Breast epithelium (tissue), 4 donors: ENCODE data around the gene AFG1L. TPM values are rescaled to one million over a fixed set of nuclear protein-coding genes. Genes with fewer than 3 reads are reported as not detected.
"Not testable (repeated sequence)": the region's sequence is repeated elsewhere in the genome, so short reads cannot be mapped to it uniquely, and the experiment has no call there.

ENCODE experiments used
- DNase-seq, 2 donors: peaks; one replicate each; pipeline ENCODE4 v3.0.0-alpha.2; 2019; ENCODE audit warnings: low spot score in 2 of 2
- H3K27ac ChIP-seq, 2 donors: fragments of 200-600 bp; sonication (generic) in 1 of 2; one replicate each; pipeline ENCODE4 v1.5.1; 2016 to 2019; ENCODE audit warnings: mild to moderate bottlenecking in 1 of 2
- H3K27me3 ChIP-seq, 2 donors: fragments of 200-600 bp; sonication (generic) in 1 of 2; one replicate each; pipeline versions ENCODE4 v1.5.1 to v1.6.0; 2017 to 2019; ENCODE audit warnings: control low read depth in 1 of 2, mild to moderate bottlenecking in 1 of 2
- H3K36me3 ChIP-seq: fragments of 200-600 bp; one replicate; pipeline ENCODE4 v1.5.1; 2019
- H3K4me1 ChIP-seq, 2 donors: fragments of 200-600 bp; sonication (generic); one replicate each; pipeline ENCODE4 v1.5.1; 2016 to 2019; ENCODE audit warnings: control low read depth in 1 of 2
- H3K4me3 ChIP-seq, 3 donors: fragments of 200-600 bp; sonication (generic); 1 replicate in 2 of 3; 2 replicates in 1 of 3; pipeline ENCODE4 v1.5.1; 2016 to 2019; ENCODE audit warnings: mild to moderate bottlenecking in 3 of 3, moderate library complexity in 2 of 3
- H3K9me3 ChIP-seq, 2 donors: fragments of 200-600 bp; sonication (generic) in 1 of 2; one replicate each; pipeline ENCODE4 v1.5.1; 2016 to 2019; ENCODE audit warnings: control low read depth in 1 of 2
- CTCF ChIP-seq, 3 donors: fragments of 450-650 bp; IDR thresholded peaks; one replicate each; pipeline ENCODE4 v1.5.1; 2016 to 2017; ENCODE audit warnings: antibody characterized with exemption in 3 of 3, mild to moderate bottlenecking in 3 of 3, moderate library complexity in 3 of 3
- POLR2A ChIP-seq: fragments of 450-650 bp; IDR thresholded peaks from one replicate; pipeline ENCODE4 v1.6.1; 2016; ENCODE audit warnings: antibody characterized with exemption, mild to moderate bottlenecking, moderate library complexity
- POLR2AphosphoS5 ChIP-seq, 3 donors: sonication (generic); formaldehyde crosslinking; IDR thresholded peaks; one replicate each; pipeline ENCODE4 v1.6.1; 2017; ENCODE audit warnings: antibody characterized with exemption in 3 of 3
- intact Hi-C: fragments of 100-400 bp; cut with DNase I; formaldehyde crosslinking; loops from one replicate; pipeline ENCODE4 v1.15.1; 2023; ENCODE audit warnings: low total_unique reads
- total RNA-seq, 3 donors: library from RNA; depleted of rRNA; stranded (reverse); fragments of >200 nt; gene quantifications; one replicate each; pipeline ENCODE4 v1.1.0, GENCODE V29; 2016

AFG1L gene
- total RNA-seq, 3 donors from 2014 or later: 2.3 to 5.6 (median 4.0) TPM

GRCh38 chr6:108407904-108408827 is 113.3 kb downstream of the AFG1L start:
- Histone ChIP-seq H3K27me3 (no peaks in the 10 kb centered on the region), H3K4me3 (no peak overlapping the region), H3K9me3 (no peaks in the 10 kb centered on the region), H3K27ac (no peak overlapping the region), H3K4me1 (no peaks in the 10 kb centered on the region), H3K36me3 (no peaks in the 10 kb centered on the region)
- TF ChIP-seq POLR2A: no peak
- TF ChIP-seq CTCF (IDR thresholded peaks at IDR 0.05): no peak
- no peak for TF ChIP-seq POLR2AphosphoS5 (IDR thresholded peaks at IDR 0.05)
- no peak for DNase-seq
- intact Hi-C loops: no loop called here

- Histone ChIP-seq H3K9me3 (no peaks in the 10 kb centered on the region), H3K4me1 (no peaks in the 10 kb centered on the region), H3K36me3 (no peaks in the 10 kb centered on the region), H3K27me3 (no peaks in the 10 kb centered on the region), H3K27ac (no peak overlapping the region), H3K4me3 (no peak overlapping the region)
- DNase-seq: no peak
- TF ChIP-seq POLR2AphosphoS5 (IDR thresholded peaks at IDR 0.05) (no peak), CTCF (IDR thresholded peaks at IDR 0.05) (no peak), POLR2A (no peak)
- intact Hi-C loops: no loop called here
Measured at GRCh38 chr6:108408861-108409260, 114.0 kb downstream of the AFG1L start.

- intact Hi-C loops: not testable (repeated sequence)
Measured at GRCh38 chr6:108416047-108416833, 121.4 kb downstream of the AFG1L start.

GRCh38 chr6:108417027-108417426 is 122.2 kb downstream of the AFG1L start:
- Histone ChIP-seq H3K36me3 (no peaks in the 10 kb centered on the region), H3K27ac (no peak overlapping the region), H3K27me3 (no peaks in the 10 kb centered on the region), H3K4me3 (no peak overlapping the region), H3K9me3 (no peaks in the 10 kb centered on the region), H3K4me1 (no peaks in the 10 kb centered on the region)
- no peak for DNase-seq
- intact Hi-C loops: no loop called here
- no peak for TF ChIP-seq POLR2A
- no peak for TF ChIP-seq CTCF (IDR thresholded peaks at IDR 0.05)
- TF ChIP-seq POLR2AphosphoS5 (IDR thresholded peaks at IDR 0.05): no peak

More at GRCh38 chr6:108416047-108416833, 121.4 kb downstream of the AFG1L start:
- not testable (repeated sequence) for DNase-seq, H3K36me3 ChIP-seq, H3K9me3 ChIP-seq, H3K27ac ChIP-seq, H3K4me3 ChIP-seq, H3K27me3 ChIP-seq, H3K4me1 ChIP-seq

- intact Hi-C loops: no loop called here
- TF ChIP-seq CTCF (IDR thresholded peaks at IDR 0.05): no peak
- TF ChIP-seq POLR2AphosphoS5 (IDR thresholded peaks at IDR 0.05): no peak
- TF ChIP-seq POLR2A: no peak
- DNase-seq: no peak
- Histone ChIP-seq H3K4me1 (no peaks in the 10 kb centered on the region), H3K4me3 (no peak overlapping the region), H3K27ac (no peak overlapping the region), H3K36me3 (no peaks in the 10 kb centered on the region), H3K27me3 (no peaks in the 10 kb centered on the region), H3K9me3 (no peaks in the 10 kb centered on the region)
Measured at GRCh38 chr6:108419474-108419873, 124.6 kb downstream of the AFG1L start.
